Activated B cell treated with CpG ODN at 0.5 μM for 24 hours (primary cell): ENCODE data around the gene EIF4G1. TPM values are rescaled to one million over a fixed set of nuclear protein-coding genes. Genes with fewer than 3 reads are reported as not detected.
A peak's percentile ranks its signal among the peaks of the same experiment; 100 is the strongest.

ENCODE experiments used
- ATAC-seq: fragments of 200-7000 bp; cut with Tn5 transposase; one replicate; pipeline ENCODE4 v1.10.0; 2021; ENCODE audit warnings: low read depth, mild to moderate bottlenecking, moderate library complexity
- CTCF ChIA-PET: fragments of 350-600 bp; sonication (Branson Sonifier 250); formaldehyde crosslinking; loops from one replicate; lab custom pipeline; 2021; ENCODE audit warnings: antibody characterized with exemption; lab: Charles Lee
- POLR2A ChIA-PET: fragments of 350-600 bp; sonication (Branson Sonifier 250); formaldehyde crosslinking; loops from one replicate; lab custom pipeline; 2021; ENCODE audit warnings: antibody characterized with exemption; lab: Charles Lee
- DNase-seq: peaks from one replicate; pipeline ENCODE4 v3.0.0; 2022
- H3K27ac Mint-ChIP-seq: one replicate; pipeline ENCODE4 v1.8.0; 2020; ENCODE audit warnings: mixed read lengths
- H3K27me3 Mint-ChIP-seq: one replicate; pipeline ENCODE4 v1.8.0; 2021; ENCODE audit warnings: mixed read lengths
- H3K36me3 Mint-ChIP-seq: one replicate; pipeline ENCODE4 v1.8.0; 2021; ENCODE audit warnings: low read depth, mixed read lengths
- H3K4me1 Mint-ChIP-seq: one replicate; pipeline ENCODE4 v1.8.0; 2021; ENCODE audit warnings: mixed read lengths
- H3K4me3 Mint-ChIP-seq: one replicate; pipeline ENCODE4 v1.8.0; 2020; ENCODE audit warnings: mild to moderate bottlenecking, mixed read lengths
- H3K9me3 Mint-ChIP-seq: one replicate; pipeline ENCODE4 v1.8.0; 2020; ENCODE audit warnings: mixed read lengths
- CTCF ChIP-seq: fragments of 200-600 bp; IDR thresholded peaks from one replicate; pipeline ENCODE4 v1.8.0; 2022; ENCODE audit warnings: antibody characterized with exemption, mild to moderate bottlenecking
- intact Hi-C: fragments of 100-400 bp; cut with micrococcal nuclease; formaldehyde crosslinking; loops from one replicate; pipeline ENCODE4 v1.15.1; 2024
- total RNA-seq: library from RNA; stranded (reverse); gene quantifications from 2 replicates; pipeline ENCODE4 v1.2.3, GENCODE V29; 2022

EIF4G1 gene
- total RNA-seq, 1 donor from 2014 or later: 319 TPM

- ChIA-PET CTCF (no interaction called here), POLR2A (interaction anchor here (0.6 kb wide), 1 partner anchor 18 kb away, joined by 3 read pairs; no protein-coding TSS in a partner anchor)
- intact Hi-C loops: no loop called here
- DNase-seq (no peak), ATAC-seq (no peak)
- Mint-ChIP-seq H3K9me3 (no peaks in the 10 kb centered on the region), H3K4me1 (peaks cover 32% of the 10 kb centered on the region), H3K27me3 (peaks cover 5% of the 10 kb centered on the region), H3K36me3 (peaks cover 69% of the 10 kb centered on the region), H3K4me3 (no peak overlapping the region), H3K27ac (peak overlapping the region; percentile 56)
- no peak for TF ChIP-seq CTCF
These were observed 18.8 kb downstream of the EIF4G1 start for GRCh38 chr3:184333190-184333589.

- TF ChIP-seq CTCF: no peak
- intact Hi-C loops: loop anchor here (1.0 kb wide), 1 partner anchor 84 kb away; the partner anchor contains the start of gene EEF1AKMT4
- DNase-seq (no peak), ATAC-seq (no peak)
- Mint-ChIP-seq H3K4me1 (peaks cover 33% of the 10 kb centered on the region), H3K4me3 (no peak overlapping the region), H3K9me3 (no peaks in the 10 kb centered on the region), H3K27ac (peak overlapping the region; percentile 24), H3K27me3 (peaks cover 5% of the 10 kb centered on the region), H3K36me3 (peaks cover 64% of the 10 kb centered on the region)
- ChIA-PET POLR2A (interaction anchor here (0.6 kb wide), 2 partner anchors 19 to 888 kb away, joined by 3 read pairs; no protein-coding TSS in a partner anchor), CTCF (no interaction called here)
These were observed 19.3 kb downstream of the EIF4G1 start for GRCh38 chr3:184333700-184334099.

GRCh38 chr3:184334470-184335158 lies 20.2 kb downstream of the EIF4G1 start:
- peaks cover 5% of the 10 kb centered on the region for H3K27me3 Mint-ChIP-seq
- H3K27ac Mint-ChIP-seq: no peak overlapping the region
- ATAC-seq (no peak), DNase-seq (no peak)
- peaks cover 55% of the 10 kb centered on the region for H3K36me3 Mint-ChIP-seq
- POLR2A ChIA-PET: interaction anchor here (0.6 kb wide), 1 partner anchor 889 kb away, joined by 3 read pairs; no protein-coding TSS in a partner anchor
- intact Hi-C loops: loop anchor here (1.0 kb wide), 4 partner anchors 19 to 85 kb away; partner anchors contain the start of genes EEF1AKMT4 and PSMD2
- H3K4me3 Mint-ChIP-seq: peak overlapping the region; percentile 56
- CTCF ChIA-PET: no interaction called here
- H3K9me3 Mint-ChIP-seq: no peaks in the 10 kb centered on the region
- no peak for TF ChIP-seq CTCF
- H3K4me1 Mint-ChIP-seq: peaks cover 33% of the 10 kb centered on the region

- H3K4me1 Mint-ChIP-seq: peaks cover 33% of the 10 kb centered on the region
- POLR2A ChIA-PET: interaction anchor here (0.9 kb wide), 1 partner anchor 36 kb away, joined by 3 read pairs; no protein-coding TSS in a partner anchor
- TF ChIP-seq CTCF: no peak
- H3K9me3 Mint-ChIP-seq: no peaks in the 10 kb centered on the region
- intact Hi-C loops: loop anchor here (1.0 kb wide), 3 partner anchors 20 to 36 kb away; partner anchors contain the start of gene PSMD2
- peaks cover 5% of the 10 kb centered on the region for H3K27me3 Mint-ChIP-seq
- H3K27ac Mint-ChIP-seq: peak overlapping the region; percentile 85
- peaks cover 48% of the 10 kb centered on the region for H3K36me3 Mint-ChIP-seq
- DNase-seq: no peak
- ATAC-seq: no peak
- CTCF ChIA-PET: no interaction called here
- peak overlapping the region; percentile 84 for H3K4me3 Mint-ChIP-seq
These were observed 20.9 kb downstream of the EIF4G1 start for GRCh38 chr3:184335291-184335660.
